ENCODE data around the gene ZG16B. TPM values are rescaled to one million over a fixed set of nuclear protein-coding genes. Genes with fewer than 3 reads are reported as not detected.

ZG16B gene
- total RNA-seq, 2 experiments from 2014 or later: 0.97 to 2.1 TPM

DNA sequence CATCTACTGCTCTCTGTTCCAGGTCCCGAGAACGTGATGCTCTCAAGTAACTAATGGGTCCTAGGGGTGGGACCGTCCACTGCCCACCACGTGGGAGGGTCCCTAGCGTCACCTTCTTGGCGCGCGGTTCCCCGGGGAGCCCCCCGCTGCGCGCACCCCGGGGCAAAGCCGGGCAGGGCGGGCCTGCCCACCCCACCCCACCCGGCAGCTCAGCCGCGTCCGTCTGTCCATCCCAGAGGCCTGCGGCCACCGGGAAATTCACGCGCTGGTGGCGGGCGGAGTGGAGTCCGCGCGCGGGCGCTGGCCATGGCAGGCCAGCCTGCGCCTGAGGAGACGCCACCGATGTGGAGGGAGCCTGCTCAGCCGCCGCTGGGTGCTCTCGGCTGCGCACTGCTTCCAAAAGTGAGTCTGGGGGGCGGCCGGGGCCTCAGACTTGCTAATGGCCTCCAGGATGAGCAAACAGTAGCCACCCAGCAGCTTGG lies 31.3 kb upstream of the ZG16B start:
- ChIA-PET CTCF (interaction anchor here (0.9 to 1.7 kb wide), 2 partner anchors 69 to 120 kb away, joined by 3 to 4 read pairs; no protein-coding TSS in a partner anchor), POLR2A (interaction anchor here (1.7 kb wide), 1 partner anchor 31 kb away, joined by 4 read pairs; the partner anchor contains the start of gene ZG16B)
- H3K4me1 Mint-ChIP-seq (ENCODE audit: low read depth): no peaks in the 10 kb centered on the region
- no peaks in the 10 kb centered on the region for H3K36me3 Mint-ChIP-seq (ENCODE audit: low read depth)
- peaks cover 5% of the 10 kb centered on the region for H3K9me3 Mint-ChIP-seq
- no peak overlapping the region for H3K4me3 Mint-ChIP-seq
- peaks cover 4% of the 10 kb centered on the region for H3K27me3 Mint-ChIP-seq
- H3K27ac Mint-ChIP-seq: no peak overlapping the region
- no peak for DNase-seq
- TF ChIP-seq, protein P1, sequence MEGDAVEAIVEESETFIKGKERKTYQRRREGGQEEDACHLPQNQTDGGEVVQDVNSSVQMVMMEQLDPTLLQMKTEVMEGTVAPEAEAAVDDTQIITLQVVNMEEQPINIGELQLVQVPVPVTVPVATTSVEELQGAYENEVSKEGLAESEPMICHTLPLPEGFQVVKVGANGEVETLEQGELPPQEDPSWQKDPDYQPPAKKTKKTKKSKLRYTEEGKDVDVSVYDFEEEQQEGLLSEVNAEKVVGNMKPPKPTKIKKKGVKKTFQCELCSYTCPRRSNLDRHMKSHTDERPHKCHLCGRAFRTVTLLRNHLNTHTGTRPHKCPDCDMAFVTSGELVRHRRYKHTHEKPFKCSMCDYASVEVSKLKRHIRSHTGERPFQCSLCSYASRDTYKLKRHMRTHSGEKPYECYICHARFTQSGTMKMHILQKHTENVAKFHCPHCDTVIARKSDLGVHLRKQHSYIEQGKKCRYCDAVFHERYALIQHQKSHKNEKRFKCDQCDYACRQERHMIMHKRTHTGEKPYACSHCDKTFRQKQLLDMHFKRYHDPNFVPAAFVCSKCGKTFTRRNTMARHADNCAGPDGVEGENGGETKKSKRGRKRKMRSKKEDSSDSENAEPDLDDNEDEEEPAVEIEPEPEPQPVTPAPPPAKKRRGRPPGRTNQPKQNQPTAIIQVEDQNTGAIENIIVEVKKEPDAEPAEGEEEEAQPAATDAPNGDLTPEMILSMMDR (IDR thresholded peaks at IDR 0.05): no peak
- intact Hi-C loops (cut with micrococcal nuclease): no loop called here
- no peak for ATAC-seq

DNA sequence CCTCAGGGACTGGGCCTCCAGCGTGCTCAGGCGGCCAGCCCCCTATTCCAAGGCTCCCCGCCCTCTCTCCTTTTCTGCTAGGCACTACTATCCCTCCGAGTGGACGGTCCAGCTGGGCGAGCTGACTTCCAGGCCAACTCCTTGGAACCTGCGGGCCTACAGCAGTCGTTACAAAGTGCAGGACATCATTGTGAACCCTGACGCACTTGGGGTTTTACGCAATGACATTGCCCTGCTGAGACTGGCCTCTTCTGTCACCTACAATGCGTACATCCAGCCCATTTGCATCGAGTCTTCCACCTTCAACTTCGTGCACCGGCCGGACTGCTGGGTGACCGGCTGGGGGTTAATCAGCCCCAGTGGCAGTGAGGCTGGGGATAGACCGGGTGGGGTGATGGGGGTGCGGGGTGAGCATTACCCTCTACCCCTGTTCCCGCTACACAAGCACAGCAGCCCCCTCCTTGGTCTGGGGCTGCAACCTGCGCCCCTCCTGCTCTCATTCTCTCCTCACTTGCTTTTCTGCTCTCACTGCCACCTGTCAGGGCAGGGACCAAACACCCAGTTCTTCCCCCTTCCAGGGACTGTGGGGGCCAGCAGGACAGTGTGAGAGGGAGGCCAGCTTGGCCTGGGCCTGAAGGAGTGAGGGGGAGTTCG lies 30.8 kb upstream of the ZG16B start:
- Mint-ChIP-seq H3K9me3 (peaks cover 7% of the 10 kb centered on the region), H3K27me3 (peaks cover 4% of the 10 kb centered on the region), H3K4me1 (ENCODE audit: low read depth) (no peaks in the 10 kb centered on the region), H3K27ac (no peak overlapping the region), H3K4me3 (no peak overlapping the region), H3K36me3 (ENCODE audit: low read depth) (no peaks in the 10 kb centered on the region)
- ATAC-seq (no peak), DNase-seq (no peak)
- TF ChIP-seq, protein P1 (IDR thresholded peaks at IDR 0.05): no peak
- CTCF ChIA-PET: no interaction called here
- POLR2A ChIA-PET: no interaction called here
- intact Hi-C loops (cut with micrococcal nuclease): no loop called here

DNA sequence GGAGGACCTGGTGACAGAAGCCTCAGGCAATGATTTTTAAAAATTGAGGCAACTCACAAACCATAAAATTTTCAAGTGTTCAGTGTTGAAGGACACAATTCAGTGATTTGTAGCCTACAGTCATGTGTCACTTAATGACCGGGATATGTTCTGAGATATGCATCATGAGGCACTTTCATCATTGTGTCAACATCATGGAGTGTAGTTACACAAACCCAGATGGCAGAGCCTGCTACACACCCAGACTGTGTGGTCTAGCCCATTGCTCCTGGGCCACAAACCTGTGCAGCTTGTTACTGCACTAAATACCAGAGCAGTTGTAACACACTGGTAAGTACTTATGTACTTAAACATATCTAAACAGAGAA lies 30.3 kb upstream of the ZG16B start:
- CTCF ChIA-PET: interaction anchor here (1.5 to 1.6 kb wide), 2 partner anchors 8 to 127 kb away, joined by 4 to 6 read pairs; no protein-coding TSS in a partner anchor

DNA sequence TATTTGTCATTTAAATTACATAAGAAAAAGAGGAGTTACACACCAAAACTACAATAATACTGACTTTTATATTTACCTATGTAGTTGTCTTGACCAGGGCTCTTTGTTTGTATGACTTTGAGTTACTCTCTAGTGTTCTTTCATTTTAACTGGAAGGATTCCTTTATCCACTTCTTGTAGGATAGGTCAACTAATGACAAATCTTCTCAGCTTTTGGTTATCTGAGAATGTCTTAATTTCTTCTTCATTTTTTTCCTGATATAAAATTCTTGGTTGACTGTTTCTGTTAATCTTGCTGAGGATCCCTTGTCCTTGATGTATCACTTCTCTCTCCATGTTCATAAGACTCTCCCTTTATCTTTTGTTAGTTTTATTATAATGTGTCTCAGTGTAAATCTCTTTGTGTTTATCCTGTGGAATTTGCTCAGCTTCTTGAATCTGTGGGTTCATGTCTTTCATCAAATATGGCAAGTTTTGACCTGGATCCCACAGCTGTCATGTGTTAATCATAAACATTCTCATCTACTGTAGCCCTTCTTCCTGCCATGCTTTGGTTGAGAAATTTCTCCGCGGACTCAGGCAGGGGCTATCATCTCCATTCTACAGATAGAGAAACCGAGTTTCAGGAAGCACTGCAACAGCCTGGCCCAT lies 26.4 kb upstream of the ZG16B start:
- Mint-ChIP-seq H3K4me3 (no peak overlapping the region), H3K9me3 (peaks cover 7% of the 10 kb centered on the region), H3K36me3 (ENCODE audit: low read depth) (no peaks in the 10 kb centered on the region), H3K27ac (no peak overlapping the region), H3K4me1 (ENCODE audit: low read depth) (no peaks in the 10 kb centered on the region), H3K27me3 (peaks cover 2% of the 10 kb centered on the region)
- ChIA-PET POLR2A (no interaction called here), CTCF (no interaction called here)
- TF ChIP-seq, protein P1 (IDR thresholded peaks at IDR 0.05): no peak
- DNase-seq (no peak), ATAC-seq (no peak)
- intact Hi-C loops (cut with micrococcal nuclease): no loop called here

More for the DNA sequence above, 30.3 kb upstream of the ZG16B start:
- Mint-ChIP-seq H3K27ac (no peak overlapping the region), H3K36me3 (ENCODE audit: low read depth) (no peaks in the 10 kb centered on the region), H3K9me3 (peaks cover 7% of the 10 kb centered on the region), H3K4me3 (no peak overlapping the region), H3K27me3 (no peaks in the 10 kb centered on the region), H3K4me1 (ENCODE audit: low read depth) (no peaks in the 10 kb centered on the region)
- ATAC-seq: no peak
- TF ChIP-seq, protein P1 (IDR thresholded peaks at IDR 0.05): no peak
- no peak for DNase-seq
- POLR2A ChIA-PET: interaction anchor here (0.8 to 1.2 kb wide), 2 partner anchors 17 to 48 kb away, joined by 3 read pairs; partner anchors contain the start of gene PRSS21
- intact Hi-C loops (cut with micrococcal nuclease): no loop called here

DNA sequence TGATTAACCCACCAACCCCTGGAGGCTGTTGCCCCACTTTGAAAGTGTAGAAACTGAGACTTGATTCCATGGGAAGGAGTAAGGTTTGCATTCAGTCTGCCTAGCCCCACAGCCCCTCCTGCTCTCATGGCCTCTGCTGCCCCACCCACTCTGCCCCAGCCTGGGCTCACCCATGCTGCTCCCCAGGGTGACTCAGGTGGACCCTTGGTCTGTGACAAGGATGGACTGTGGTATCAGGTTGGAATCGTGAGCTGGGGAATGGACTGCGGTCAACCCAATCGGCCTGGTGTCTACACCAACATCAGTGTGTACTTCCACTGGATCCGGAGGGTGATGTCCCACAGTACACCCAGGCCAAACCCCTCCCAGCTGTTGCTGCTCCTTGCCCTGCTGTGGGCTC lies 25.4 kb upstream of the ZG16B start:
- Mint-ChIP-seq H3K27ac (no peak overlapping the region), H3K9me3 (peaks cover 7% of the 10 kb centered on the region), H3K36me3 (ENCODE audit: low read depth) (no peaks in the 10 kb centered on the region), H3K4me1 (ENCODE audit: low read depth) (no peaks in the 10 kb centered on the region), H3K4me3 (no peak overlapping the region), H3K27me3 (peaks cover 2% of the 10 kb centered on the region)
- CTCF ChIA-PET: no interaction called here
- ATAC-seq (no peak), DNase-seq (no peak)
- TF ChIP-seq, protein P1 (IDR thresholded peaks at IDR 0.05): no peak
- POLR2A ChIA-PET: no interaction called here
- intact Hi-C loops (cut with micrococcal nuclease): no loop called here
